Stimulated activated CD4-positive, alpha-beta T cell treated with anti-CD3 and anti-CD28 coated beads, Interleukin-2, amount 100 ng/mL, for 48 hours (primary cell): Measurements from ENCODE around the gene MANSC4.
A peak's percentile ranks its signal among the peaks of the same experiment; 100 is the strongest.

Source experiments
- DNase-seq, 2 donors: peaks; one replicate each; pipeline ENCODE4 v3.0.0-alpha.2; 2020

Gene MANSC4

GRCh38 chr12:27779920-27780611 is at the start of gene MANSC4, which contains the start of gene KLHL42:
Gene MANSC4, minus strand, starts transcription at chr12:27780236. Its CDS starts 8,960 bp downstream, at chr12:27771276.
Gene KLHL42, plus strand, starts transcription at chr12:27780233. Its CDS starts 98 bp downstream, at chr12:27780331.
- DNase-seq = peak; percentile 49 to 57

- DNase-seq = no peak
Observed at GRCh38 chr12:27828196-27828595, 48.2 kb upstream of the MANSC4 start.

- no peak for DNase-seq
Observed at GRCh38 chr12:27826076-27826475, 46.0 kb upstream of the MANSC4 start.

GRCh38 chr12:27824126-27824842 is 44.2 kb upstream of the MANSC4 start:
- no peak for DNase-seq

- no peak for DNase-seq
Observed at GRCh38 chr12:27823038-27823437, 43.0 kb upstream of the MANSC4 start.

GRCh38 chr12:27822076-27822712 is 42.2 kb upstream of the MANSC4 start:
- peak; percentile 47 to 55 for DNase-seq

- peak; percentile 21 to 42 for DNase-seq
Observed at GRCh38 chr12:27821259-27821973, 41.4 kb upstream of the MANSC4 start.

- DNase-seq = no peak
Observed at GRCh38 chr12:27820564-27820963, 40.5 kb upstream of the MANSC4 start.

- no peak for DNase-seq
Observed at GRCh38 chr12:27818401-27818918, 38.4 kb upstream of the MANSC4 start.

- no peak for DNase-seq
Observed at GRCh38 chr12:27817766-27818165, 37.7 kb upstream of the MANSC4 start.

GRCh38 chr12:27814851-27815591 is 35.0 kb upstream of the MANSC4 start:
- no peak for DNase-seq

- no peak for DNase-seq
Observed at GRCh38 chr12:27814411-27814810, 34.4 kb upstream of the MANSC4 start.

- DNase-seq = no peak
Observed at GRCh38 chr12:27812502-27812901, 32.5 kb upstream of the MANSC4 start.

GRCh38 chr12:27810756-27811155 is 30.7 kb upstream of the MANSC4 start:
- no peak for DNase-seq

- no peak for DNase-seq
Observed at GRCh38 chr12:27808841-27809240, 28.8 kb upstream of the MANSC4 start.

GRCh38 chr12:27807063-27807703 is 27.1 kb upstream of the MANSC4 start:
- no peak for DNase-seq

GRCh38 chr12:27806259-27806658 is 26.2 kb upstream of the MANSC4 start:
- DNase-seq = no peak

- DNase-seq = no peak
Observed at GRCh38 chr12:27805238-27805637, 25.2 kb upstream of the MANSC4 start.

- DNase-seq = no peak
Observed at GRCh38 chr12:27802936-27803335, 22.9 kb upstream of the MANSC4 start.

- DNase-seq = no peak
Observed at GRCh38 chr12:27802511-27802910, 22.5 kb upstream of the MANSC4 start.

GRCh38 chr12:27801630-27802029 is 21.6 kb upstream of the MANSC4 start:
- DNase-seq = no peak

- no peak for DNase-seq
Observed at GRCh38 chr12:27800819-27801218, 20.8 kb upstream of the MANSC4 start.
